ENCODE data around the gene CCDC66.
A peak's percentile ranks its signal among the peaks of the same experiment; 100 is the strongest.

CCDC66 gene

GRCh38 chr3:56621681-56622080 is 64.7 kb downstream of the CCDC66 start:
- DNase-seq = no peak

DNA sequence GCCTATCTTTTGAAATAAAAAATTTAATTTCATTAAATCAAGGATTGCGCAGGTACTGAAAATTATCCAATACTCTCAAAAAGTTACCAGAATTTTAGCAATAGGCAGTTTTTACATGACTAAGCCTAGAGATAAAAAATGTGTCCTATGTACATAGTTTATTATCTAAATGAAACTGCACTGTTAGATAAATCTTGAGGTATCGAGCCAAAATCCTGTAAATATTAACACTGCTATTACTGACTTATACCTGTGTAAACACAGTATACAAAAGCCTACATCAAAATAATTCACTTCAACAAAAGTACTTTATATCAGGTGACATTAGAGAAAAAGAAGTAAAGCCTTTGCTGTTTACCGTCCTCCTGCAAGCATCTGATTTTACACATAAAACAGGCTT is 65.4 kb downstream of the CCDC66 start:
- DNase-seq = no peak

GRCh38 chr3:56624725-56625124 is 67.8 kb downstream of the CCDC66 start:
- no peak for DNase-seq

DNA sequence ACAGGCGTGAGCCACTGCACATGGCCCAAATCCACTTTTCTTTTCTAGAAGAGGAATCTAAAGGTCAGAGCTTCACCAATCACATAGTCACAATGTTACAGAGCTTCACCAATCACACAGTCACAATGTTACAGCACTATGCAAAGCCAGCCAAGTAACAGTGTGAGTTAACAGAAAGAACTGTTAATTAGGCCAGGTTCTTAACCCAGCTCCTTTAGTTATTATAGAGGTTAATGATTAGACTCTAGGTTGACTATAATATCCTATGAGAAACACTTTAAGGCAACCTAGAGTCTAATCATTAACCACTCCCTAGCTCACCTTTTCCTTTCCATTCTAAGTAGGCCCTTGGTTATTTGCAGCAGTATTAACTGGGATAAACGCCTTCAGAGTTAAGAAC is 72.1 kb downstream of the CCDC66 start:
- no peak for DNase-seq

- no peak for DNase-seq
Observed at GRCh38 chr3:56629451-56629850, 72.5 kb downstream of the CCDC66 start.

DNA sequence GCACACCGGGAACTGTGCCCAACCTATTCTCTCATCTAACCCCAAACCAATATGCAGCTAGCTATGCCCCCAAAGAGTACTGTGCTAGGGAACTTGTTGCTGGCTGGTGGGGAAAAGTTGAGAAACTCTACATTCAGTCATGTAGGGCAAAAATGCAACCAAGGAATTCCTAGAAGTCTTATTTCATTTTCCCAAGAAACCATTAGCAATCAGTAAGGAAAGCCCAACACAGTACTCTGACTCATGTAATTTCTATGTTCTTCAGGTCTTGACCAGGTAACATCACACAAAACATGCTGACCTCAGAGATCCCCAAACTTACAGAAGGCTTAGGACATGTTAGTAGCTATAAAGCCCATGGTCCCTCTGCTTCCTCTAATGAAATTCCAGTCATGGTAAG is 74.0 kb downstream of the CCDC66 start:
- DNase-seq = no peak

DNA sequence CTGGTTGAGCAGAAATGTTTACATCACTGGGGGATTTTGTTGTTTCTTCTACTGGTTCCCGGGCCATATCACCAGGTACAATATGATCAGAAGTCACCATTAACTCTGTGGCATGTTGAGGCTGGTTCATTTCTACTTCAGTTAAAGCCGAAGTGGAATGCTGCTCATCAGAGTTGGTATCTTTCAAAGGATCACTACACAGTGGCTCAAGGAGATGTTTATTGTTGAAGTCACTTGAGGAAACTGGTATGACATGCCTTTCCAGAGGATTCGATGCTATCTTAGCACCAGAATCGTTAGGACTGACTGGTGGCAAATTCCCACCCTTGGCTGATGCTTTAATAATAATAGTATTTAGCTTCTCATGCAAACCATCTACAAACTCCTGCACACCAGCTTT is 76.2 kb downstream of the CCDC66 start:
- no peak for DNase-seq

DNA sequence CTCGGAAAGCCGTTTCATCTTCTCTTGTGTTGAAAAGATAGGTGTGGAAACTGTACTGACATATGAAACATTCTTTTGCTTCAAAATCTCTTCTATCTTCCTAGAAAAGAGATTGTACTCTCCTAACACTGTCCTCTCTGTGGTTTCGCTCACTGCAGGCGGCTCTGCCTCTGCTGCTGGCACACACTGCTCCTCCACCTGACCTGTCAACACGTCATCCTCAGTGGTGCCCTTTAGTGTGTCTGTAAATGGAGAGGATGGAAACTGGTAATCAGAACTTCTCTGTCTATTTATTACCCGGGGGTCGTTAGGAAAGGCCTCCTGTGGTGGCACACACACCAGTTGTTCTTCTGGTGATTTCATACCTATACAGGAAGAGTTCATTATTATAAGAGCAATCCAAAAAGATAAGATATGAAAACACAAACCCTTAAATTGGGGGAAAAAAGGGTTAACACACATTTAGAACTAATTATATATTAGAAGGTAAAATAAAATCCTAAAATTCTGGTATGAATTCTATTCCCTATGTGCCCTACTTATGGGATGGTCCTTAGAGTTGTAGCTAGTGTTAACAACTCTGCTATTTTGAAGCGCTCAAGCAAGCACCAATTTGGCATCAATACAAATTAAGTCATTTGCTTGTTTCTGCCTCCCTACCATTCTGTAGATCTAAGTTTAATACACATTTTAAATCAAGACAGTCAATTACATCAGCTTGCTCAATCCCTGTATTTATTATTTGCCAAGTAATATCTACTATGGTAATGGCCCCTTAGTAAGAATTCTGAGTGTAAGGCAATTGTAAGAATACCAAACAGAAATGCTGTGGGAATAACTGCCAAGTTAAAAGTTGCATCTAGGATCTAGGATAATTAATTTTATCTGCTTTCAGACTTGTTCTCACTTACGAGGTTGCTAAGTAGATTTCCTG is 76.9 kb downstream of the CCDC66 start:
- peak in 3 of 58 donors; percentile 1 to 10 (median 3) for DNase-seq

DNA sequence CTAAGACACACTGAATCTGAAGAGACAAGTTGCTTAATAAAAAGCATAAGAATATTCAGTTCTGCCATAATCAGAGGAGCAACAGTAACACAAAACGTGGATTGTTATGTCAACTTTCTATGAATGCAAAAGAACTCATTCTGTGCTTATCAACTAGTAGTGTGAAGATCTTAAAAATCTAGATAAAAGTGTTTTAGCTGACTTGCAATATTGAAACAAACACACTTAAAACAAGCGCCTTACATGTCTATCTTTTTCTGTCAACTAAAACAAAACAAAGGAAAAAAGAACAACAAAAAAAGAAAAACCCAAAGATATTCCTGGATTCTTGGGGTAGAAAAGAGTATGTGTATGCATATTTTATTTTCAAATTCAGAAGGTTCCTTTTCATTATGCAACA is 88.4 kb downstream of the CCDC66 start:
- no peak for DNase-seq

DNA sequence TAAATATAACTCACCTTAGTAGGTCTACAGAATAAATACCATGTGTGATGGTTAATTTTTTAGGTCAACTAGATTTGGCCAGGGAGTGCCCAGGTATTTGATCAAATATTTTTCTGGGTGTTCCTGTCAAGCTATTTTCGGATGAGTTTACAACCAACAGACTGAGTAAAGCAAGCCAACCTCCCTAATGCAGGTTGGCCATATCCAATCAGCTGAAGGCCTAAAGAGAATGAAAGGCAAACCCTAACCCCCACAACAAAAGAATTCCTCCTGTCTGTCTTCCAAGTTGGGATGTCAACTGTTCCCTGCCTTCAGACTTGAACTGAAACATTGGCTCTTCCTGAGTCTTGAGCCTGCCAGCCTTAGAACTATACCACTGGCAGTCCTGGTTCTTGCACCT is 97.5 kb downstream of the CCDC66 start:
- no peak for DNase-seq

- DNase-seq = no peak
Observed at GRCh38 chr3:56655709-56656108, 98.7 kb downstream of the CCDC66 start.

- no peak for DNase-seq
Observed at GRCh38 chr3:56664823-56665222, 107.8 kb downstream of the CCDC66 start.

DNA sequence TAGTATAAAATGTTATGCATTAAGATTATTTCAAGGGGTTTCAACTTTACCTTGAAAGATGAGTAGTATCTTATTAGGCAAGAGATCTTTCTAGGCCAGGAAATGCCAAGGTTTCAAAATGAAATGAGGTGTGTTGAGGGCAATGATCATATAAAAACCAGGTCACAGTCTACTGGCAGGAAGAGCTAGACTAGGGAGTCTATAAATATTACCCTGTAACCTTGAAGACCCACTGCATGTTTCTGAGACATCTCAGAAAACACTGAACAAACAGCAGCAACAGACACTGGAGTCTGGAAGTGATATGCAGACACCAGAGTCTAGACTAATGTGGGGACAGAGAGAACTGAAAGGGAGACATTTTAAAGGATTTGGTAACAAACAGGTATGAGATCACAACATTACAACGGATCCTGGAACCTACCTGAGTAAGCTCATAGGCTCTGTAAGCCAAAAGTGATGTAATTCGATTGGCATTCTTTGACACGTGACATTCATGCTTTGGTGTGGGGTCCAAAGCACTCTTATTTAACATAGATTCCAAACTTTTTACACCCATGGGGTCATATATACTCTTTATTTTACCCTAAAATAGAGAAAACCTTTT is 111.1 kb downstream of the CCDC66 start:
- DNase-seq = no peak
